Mucosa of descending colon (tissue), 3 donors: ENCODE measurements around the gene EVPL. TPM values are rescaled to one million over a fixed set of nuclear protein-coding genes. Genes with fewer than 3 reads are reported as not detected.

ENCODE experiments used
- ATAC-seq: fragments of 200-7000 bp; cut with Tn5 transposase; one replicate; pipeline ENCODE4 v1.9.1; 2020; ENCODE audit warnings: mild to moderate bottlenecking, moderate library complexity
- DNase-seq, 3 donors: peaks; one replicate each; pipeline ENCODE4 v3.0.0-alpha.2; 2020
- H3K36me3 ChIP-seq: fragments of 200-600 bp; one replicate; pipeline ENCODE4 v1.8.0; 2021; ENCODE audit warnings: low read depth, mild to moderate bottlenecking
- H3K4me1 ChIP-seq: fragments of 200-600 bp; one replicate; pipeline ENCODE4 v1.8.0; 2021; ENCODE audit warnings: low read depth, mild to moderate bottlenecking
- H3K4me3 ChIP-seq: fragments of 200-600 bp; one replicate; pipeline ENCODE4 v1.8.0; 2021; ENCODE audit warnings: mild to moderate bottlenecking
- H3K9me3 ChIP-seq: fragments of 200-600 bp; one replicate; pipeline ENCODE4 v1.8.0; 2021; ENCODE audit warnings: mild to moderate bottlenecking
- intact Hi-C, 2 donors: fragments of 100-400 bp; cut with DNase I in 1 of 2; cut with micrococcal nuclease in 1 of 2; formaldehyde crosslinking; loops; one replicate each; pipeline versions ENCODE4 v1.11.0 to v1.11.1; 2022; cut with DNase I, micrococcal nuclease
- total RNA-seq, 3 donors: library from RNA; stranded (reverse); fragmentation: NEBNext Ultra II Directional in 2 of 3; extraction: Animal tissue kit (Norgen Biotek cat#: 25700) in 2 of 3; gene quantifications; one replicate each; pipeline versions ENCODE4 v1.2.1 to v1.2.4, GENCODE V29; 2021 to 2023
- TF ChIP-seq, protein P1 (sequence below): fragments of 200-600 bp; IDR thresholded peaks from one replicate; pipeline ENCODE4 v1.8.0; 2022; ENCODE audit warnings: antibody characterized with exemption, mild to moderate bottlenecking
- donor health status: DM: no; HTN: no; CAD: no; lungs with moderate emphysema.
- donor health status: DM: no; HTN: no; CAD: no.
- donor health status: DM: no; HTN: yes; CAD: no.

The EVPL gene
- total RNA-seq, 3 donors from 2014 or later: 13.3 to 22.6 (median 16.3) TPM

DNA sequence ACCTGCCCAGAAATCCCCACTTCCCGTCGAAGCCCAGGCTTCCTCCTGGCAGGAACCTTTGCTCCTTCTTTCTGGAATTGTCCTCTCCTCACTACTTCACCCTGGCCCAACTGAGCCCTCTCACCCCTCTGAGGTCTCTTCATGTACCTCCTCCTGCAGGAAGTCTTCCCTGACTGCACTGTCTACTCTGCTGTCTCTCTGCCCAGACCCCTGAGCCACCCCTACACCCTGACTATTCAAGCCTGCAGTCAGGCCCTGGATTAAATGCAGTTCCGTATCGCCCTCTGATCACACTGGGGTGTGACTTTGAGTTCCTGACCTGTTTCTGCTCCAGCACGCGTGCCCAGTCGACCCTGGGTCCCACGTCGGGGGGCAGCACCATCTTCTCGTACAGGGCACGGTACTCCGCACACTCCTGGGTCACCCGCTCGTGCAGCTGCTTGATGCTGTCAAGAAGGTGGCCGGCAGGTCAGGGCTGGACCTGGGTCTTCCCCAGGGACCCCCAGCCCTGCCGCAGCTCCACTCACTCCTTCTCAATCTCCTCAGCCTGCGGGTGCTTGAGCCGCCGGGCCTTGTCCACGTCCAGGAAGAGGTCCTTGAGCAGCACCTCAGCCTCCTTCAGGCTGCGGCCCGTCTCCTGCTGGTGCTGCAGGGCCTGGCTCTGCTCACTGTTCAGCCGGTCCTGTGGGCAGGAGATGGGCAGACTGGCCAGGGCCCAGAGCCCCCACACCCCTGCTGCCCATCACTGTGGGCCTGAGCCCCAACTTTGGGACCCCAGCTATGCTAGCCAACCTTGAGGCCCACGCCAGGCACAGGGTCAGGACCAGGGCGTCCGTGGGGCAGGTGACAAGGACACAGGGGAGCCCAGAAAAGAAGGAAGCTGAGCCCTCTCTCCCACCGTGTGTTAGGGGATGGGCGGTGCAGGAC lies 3.9 kb downstream of the EVPL start:
- peaks cover 15% of the 10 kb centered on the region for H3K4me1 ChIP-seq
- intact Hi-C loops: no loop called here
- TF ChIP-seq, protein P1, sequence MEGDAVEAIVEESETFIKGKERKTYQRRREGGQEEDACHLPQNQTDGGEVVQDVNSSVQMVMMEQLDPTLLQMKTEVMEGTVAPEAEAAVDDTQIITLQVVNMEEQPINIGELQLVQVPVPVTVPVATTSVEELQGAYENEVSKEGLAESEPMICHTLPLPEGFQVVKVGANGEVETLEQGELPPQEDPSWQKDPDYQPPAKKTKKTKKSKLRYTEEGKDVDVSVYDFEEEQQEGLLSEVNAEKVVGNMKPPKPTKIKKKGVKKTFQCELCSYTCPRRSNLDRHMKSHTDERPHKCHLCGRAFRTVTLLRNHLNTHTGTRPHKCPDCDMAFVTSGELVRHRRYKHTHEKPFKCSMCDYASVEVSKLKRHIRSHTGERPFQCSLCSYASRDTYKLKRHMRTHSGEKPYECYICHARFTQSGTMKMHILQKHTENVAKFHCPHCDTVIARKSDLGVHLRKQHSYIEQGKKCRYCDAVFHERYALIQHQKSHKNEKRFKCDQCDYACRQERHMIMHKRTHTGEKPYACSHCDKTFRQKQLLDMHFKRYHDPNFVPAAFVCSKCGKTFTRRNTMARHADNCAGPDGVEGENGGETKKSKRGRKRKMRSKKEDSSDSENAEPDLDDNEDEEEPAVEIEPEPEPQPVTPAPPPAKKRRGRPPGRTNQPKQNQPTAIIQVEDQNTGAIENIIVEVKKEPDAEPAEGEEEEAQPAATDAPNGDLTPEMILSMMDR: no peak
- no peak for DNase-seq
- no peak overlapping the region for H3K4me3 ChIP-seq
- no peaks in the 10 kb centered on the region for H3K9me3 ChIP-seq
- no peak for ATAC-seq
- no peaks in the 10 kb centered on the region for H3K36me3 ChIP-seq

DNA sequence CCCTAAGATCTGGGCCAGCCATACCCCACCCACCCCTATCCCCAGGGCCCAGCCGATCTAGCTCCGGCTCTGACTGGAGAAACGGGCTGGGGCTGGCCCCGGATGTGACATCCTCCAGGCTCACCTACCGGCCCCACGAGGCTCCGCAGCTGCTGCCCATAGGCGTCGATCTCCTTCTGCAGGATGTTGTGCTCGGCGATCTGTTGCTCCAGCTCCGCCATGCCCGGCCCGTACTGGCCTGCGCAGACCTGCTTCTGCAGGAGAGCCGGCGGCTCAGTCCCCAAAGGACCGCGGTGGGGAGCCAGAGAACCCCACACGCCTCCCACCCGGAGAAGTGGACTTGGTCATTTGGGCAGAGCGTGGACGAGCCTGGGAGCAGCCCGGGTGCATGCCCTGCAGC lies 4.8 kb downstream of the EVPL start:
- no peak for ATAC-seq
- no peak for DNase-seq
- intact Hi-C loops: no loop called here
- Histone ChIP-seq H3K9me3 (no peaks in the 10 kb centered on the region), H3K4me3 (no peak overlapping the region), H3K4me1 (peaks cover 6% of the 10 kb centered on the region), H3K36me3 (no peaks in the 10 kb centered on the region)
- TF ChIP-seq, protein P1: no peak

DNA sequence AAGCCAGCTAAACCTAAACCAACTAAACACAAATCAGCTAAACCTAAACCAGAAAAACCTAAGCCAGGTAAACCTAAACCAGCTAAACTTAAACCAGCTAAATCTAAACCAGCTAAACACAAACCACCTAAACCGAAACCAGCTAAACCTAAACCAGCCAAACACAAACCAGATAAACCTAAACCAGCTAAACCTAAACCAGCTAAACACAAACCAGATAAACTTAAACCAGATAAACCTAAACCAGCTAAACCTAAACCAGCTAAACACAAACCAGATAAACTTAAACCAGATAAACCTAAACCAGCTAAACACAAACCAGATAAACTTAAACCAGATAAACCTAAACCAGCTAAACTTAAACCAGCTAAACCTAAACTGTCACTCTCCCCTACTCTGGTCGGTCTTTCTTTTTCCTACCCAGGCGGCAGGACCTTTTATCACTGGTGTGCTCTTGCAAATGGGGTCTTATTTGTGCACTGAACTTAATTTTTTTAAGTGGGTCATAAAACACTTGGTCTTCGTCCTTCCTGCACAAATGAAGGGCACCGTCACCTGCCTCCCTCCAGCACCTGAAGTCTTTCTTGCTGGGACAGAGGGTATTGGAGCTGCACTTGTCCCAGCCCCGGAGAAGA lies 7.2 kb downstream of the EVPL start:
- H3K36me3 ChIP-seq: no peaks in the 10 kb centered on the region
- no peaks in the 10 kb centered on the region for H3K9me3 ChIP-seq
- no peak overlapping the region for H3K4me3 ChIP-seq
- intact Hi-C loops: no loop called here
- H3K4me1 ChIP-seq: no peaks in the 10 kb centered on the region
- DNase-seq (no peak), ATAC-seq (no peak)
- TF ChIP-seq, protein P1: no peak

DNA sequence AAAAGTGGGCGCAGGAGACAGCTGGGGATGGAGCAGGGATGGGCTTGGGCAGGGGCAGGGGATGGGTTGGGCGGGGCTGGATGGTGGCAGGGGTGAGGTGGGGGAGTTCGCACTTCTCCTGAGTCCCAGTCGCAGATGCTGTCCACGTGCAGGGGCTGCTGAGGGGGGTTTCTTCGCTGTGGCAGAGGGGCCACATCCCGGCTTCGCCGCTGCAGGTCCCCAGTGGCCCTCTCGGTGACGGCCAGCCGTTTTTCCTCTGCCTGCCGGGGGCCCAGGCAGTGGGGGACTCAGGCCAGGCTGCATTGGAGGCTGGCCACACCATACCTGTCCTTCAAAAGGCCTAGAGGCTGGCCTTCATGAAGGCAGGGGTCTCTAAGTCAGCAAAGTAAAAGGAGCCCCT lies 8.3 kb downstream of the EVPL start:
- intact Hi-C loops: no loop called here

DNA sequence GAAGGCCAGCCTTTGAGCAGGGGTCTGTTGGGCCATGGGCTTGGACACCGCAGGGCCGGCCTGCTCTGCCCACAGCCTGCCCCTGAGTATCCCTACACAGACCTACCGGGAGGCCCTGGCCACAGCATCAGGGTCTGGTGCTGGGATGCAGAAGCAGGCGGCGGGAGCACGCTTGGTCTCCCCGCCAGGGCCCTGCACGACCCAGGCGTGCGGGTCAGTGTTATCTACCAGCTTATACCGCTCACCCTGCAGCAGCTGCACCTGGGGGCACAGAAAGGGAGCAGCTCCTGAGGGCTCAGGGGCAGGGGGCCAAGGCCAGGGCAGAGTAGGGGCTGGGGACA lies 8.8 kb downstream of the EVPL start:
- H3K4me1 ChIP-seq: no peaks in the 10 kb centered on the region
- H3K4me3 ChIP-seq: no peak overlapping the region
- TF ChIP-seq, protein P1: no peak
- H3K9me3 ChIP-seq: no peaks in the 10 kb centered on the region
- intact Hi-C loops: no loop called here
- no peak for ATAC-seq
- no peak for DNase-seq
- no peaks in the 10 kb centered on the region for H3K36me3 ChIP-seq

More for the DNA sequence above, 8.3 kb downstream of the EVPL start:
- no peaks in the 10 kb centered on the region for H3K9me3 ChIP-seq
- H3K4me1 ChIP-seq: no peaks in the 10 kb centered on the region
- no peak for ATAC-seq
- no peak overlapping the region for H3K4me3 ChIP-seq
- TF ChIP-seq, protein P1: no peak
- no peaks in the 10 kb centered on the region for H3K36me3 ChIP-seq
- DNase-seq: no peak
